Stimulated activated naive CD8-positive, alpha-beta T cell treated with anti-CD3 and anti-CD28 coated beads, Interleukin-15, Interleukin-2, amounts not matched to agents 100 ng/mL and 50 ng/mL, for 24 hours (primary cell): Measurements from ENCODE around the gene BAIAP3.
"Not testable (repeated sequence)": the region's sequence is repeated elsewhere in the genome, so short reads cannot be mapped to it uniquely, and the experiment has no call there.

Experiments used
- H3K27ac Mint-ChIP-seq: one replicate; pipeline ENCODE4 v1.8.0; 2021; ENCODE audit warnings: mild to moderate bottlenecking, mixed read lengths
- H3K27me3 Mint-ChIP-seq: one replicate; pipeline ENCODE4 v1.8.0; 2021; ENCODE audit warnings: mixed read lengths
- H3K36me3 Mint-ChIP-seq: one replicate; pipeline ENCODE4 v1.8.0; 2021; ENCODE audit warnings: low read depth, mixed read lengths
- H3K4me1 Mint-ChIP-seq: one replicate; pipeline ENCODE4 v1.8.0; 2021; ENCODE audit warnings: low read depth, mixed read lengths
- H3K4me3 Mint-ChIP-seq: one replicate; pipeline ENCODE4 v1.8.0; 2021; ENCODE audit warnings: mild to moderate bottlenecking, mixed read lengths
- H3K9me3 Mint-ChIP-seq: one replicate; pipeline ENCODE4 v1.8.0; 2021; ENCODE audit warnings: mixed read lengths

The BAIAP3 gene

GRCh38 chr16:1320097-1320496 lies 13.3 kb upstream of the BAIAP3 start:
- Mint-ChIP-seq H3K27ac (no peak overlapping the region), H3K36me3 (peaks cover 59% of the 10 kb centered on the region), H3K9me3 (no peaks in the 10 kb centered on the region), H3K4me1 (no peaks in the 10 kb centered on the region), H3K27me3 (no peaks in the 10 kb centered on the region), H3K4me3 (no peak overlapping the region)

DNA sequence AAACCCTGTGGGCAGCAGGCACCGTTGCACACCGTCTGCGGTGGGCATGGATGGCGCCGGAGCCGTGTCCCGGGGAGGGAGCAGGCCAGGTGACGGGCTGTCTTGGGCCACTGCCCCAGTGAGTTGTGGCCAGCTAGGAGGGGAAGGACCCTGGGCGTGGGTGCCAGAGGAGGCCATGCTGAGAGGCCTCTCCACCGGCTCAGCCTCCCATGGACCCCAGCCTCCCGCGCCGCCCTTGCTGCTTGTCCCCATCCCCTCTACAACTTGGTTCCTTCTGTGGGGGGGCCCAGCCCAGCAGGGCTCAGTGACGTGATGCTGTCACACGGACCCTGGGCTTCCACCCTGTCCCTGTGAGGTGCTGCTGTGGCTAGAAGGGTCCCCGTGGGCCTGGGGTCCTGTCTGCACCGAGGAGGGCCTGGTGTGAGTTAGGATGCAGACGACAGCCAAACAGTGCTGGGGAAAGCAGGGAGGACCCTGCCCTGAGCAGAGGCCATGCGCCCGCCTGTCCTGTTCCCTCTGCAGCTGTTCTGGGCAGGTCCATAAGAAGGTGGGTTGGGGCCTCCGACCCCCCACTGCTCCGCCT lies 12.7 kb upstream of the BAIAP3 start:
- Mint-ChIP-seq H3K27ac (no peak overlapping the region), H3K36me3 (peaks cover 55% of the 10 kb centered on the region), H3K4me1 (no peaks in the 10 kb centered on the region), H3K27me3 (no peaks in the 10 kb centered on the region), H3K9me3 (no peaks in the 10 kb centered on the region), H3K4me3 (no peak overlapping the region)

GRCh38 chr16:1322407-1322806 lies 11.0 kb upstream of the BAIAP3 start:
- no peaks in the 10 kb centered on the region for H3K27me3 Mint-ChIP-seq
- H3K36me3 Mint-ChIP-seq = peaks cover 44% of the 10 kb centered on the region
- H3K4me1 Mint-ChIP-seq = no peaks in the 10 kb centered on the region
- no peak overlapping the region for H3K27ac Mint-ChIP-seq
- H3K9me3 Mint-ChIP-seq = no peaks in the 10 kb centered on the region
- no peak overlapping the region for H3K4me3 Mint-ChIP-seq

- no peaks in the 10 kb centered on the region for H3K27me3 Mint-ChIP-seq
- H3K4me1 Mint-ChIP-seq = no peaks in the 10 kb centered on the region
- no peak overlapping the region for H3K4me3 Mint-ChIP-seq
- H3K9me3 Mint-ChIP-seq = no peaks in the 10 kb centered on the region
- no peak overlapping the region for H3K27ac Mint-ChIP-seq
- peaks cover 32% of the 10 kb centered on the region for H3K36me3 Mint-ChIP-seq
These were observed 9.9 kb upstream of the BAIAP3 start for GRCh38 chr16:1323296-1324239.

DNA sequence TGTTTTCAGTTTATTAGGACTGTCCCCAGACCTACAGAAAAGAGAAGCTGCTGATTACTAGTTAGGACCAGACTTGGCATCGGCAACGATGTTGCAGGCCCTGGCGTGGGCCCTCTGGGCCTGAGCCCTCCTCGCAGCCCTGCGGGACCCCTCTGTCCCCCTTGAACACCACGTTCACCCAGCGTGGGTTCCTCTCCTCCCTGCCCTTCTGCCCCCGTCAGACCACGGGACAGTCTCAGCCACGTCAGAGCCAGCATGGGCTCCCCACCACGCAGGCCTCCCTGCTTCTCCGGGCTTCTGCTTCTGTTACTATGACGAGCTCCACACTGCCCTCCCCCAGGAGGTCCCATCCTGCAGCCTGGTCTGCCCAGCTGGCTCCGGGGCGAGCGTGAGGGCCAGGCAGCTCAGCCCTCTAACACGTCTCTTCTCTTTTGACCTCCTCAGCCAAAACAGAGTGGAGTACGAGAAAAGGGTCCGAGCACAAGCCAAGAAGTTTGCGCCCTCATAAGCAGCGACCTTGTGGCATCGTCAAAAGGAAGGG lies 9.1 kb upstream of the BAIAP3 start:
- Mint-ChIP-seq H3K27ac (no peak overlapping the region), H3K27me3 (no peaks in the 10 kb centered on the region), H3K36me3 (peaks cover 24% of the 10 kb centered on the region), H3K9me3 (no peaks in the 10 kb centered on the region), H3K4me1 (no peaks in the 10 kb centered on the region), H3K4me3 (no peak overlapping the region)

DNA sequence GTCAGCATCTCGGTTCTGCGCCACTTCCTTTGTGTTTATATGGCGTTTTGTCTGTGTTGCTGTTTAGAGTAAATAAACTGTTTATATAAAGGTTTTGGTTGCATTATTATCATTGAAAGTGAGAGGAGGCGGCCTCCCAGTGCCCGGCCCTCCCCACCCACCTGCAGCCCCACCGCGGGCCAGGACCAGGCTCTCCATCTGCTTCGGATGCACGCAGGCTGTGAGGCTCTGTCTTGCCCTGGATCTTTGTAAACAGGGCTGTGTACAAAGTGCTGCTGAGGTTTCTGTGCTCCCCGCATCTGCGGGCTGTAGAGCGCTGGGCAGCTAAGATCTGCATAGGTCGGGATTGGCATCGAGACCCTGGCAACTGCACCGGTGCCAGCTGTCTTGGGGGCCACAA lies 8.2 kb upstream of the BAIAP3 start:
- no peak overlapping the region for H3K27ac Mint-ChIP-seq
- H3K4me3 Mint-ChIP-seq = no peak overlapping the region
- H3K4me1 Mint-ChIP-seq = no peaks in the 10 kb centered on the region
- no peaks in the 10 kb centered on the region for H3K9me3 Mint-ChIP-seq
- H3K36me3 Mint-ChIP-seq = peaks cover 15% of the 10 kb centered on the region
- no peaks in the 10 kb centered on the region for H3K27me3 Mint-ChIP-seq

GRCh38 chr16:1325673-1326371 lies 7.6 kb upstream of the BAIAP3 start:
- H3K27ac Mint-ChIP-seq = no peak overlapping the region
- H3K4me3 Mint-ChIP-seq = no peak overlapping the region
- peaks cover 12% of the 10 kb centered on the region for H3K36me3 Mint-ChIP-seq
- no peaks in the 10 kb centered on the region for H3K4me1 Mint-ChIP-seq
- H3K9me3 Mint-ChIP-seq = no peaks in the 10 kb centered on the region
- no peaks in the 10 kb centered on the region for H3K27me3 Mint-ChIP-seq

DNA sequence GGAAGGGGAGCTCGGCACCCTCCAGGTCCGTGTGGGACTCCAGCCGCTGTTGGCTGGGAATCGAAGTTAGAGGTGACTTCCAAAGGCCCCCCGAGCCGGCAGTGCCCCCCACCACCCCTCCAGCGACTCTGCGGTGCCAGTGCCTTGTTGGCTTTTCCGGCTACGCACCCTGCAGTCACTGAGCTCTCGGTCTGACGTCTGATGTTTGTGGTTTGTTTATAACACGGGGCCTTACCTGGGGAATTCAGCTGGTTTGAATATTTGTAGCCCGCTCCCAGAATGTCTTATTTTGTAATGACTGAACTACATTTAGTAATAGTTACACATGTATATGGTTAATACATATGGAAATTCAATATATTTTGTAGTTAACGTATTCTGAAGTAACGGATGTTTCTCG lies 7.1 kb upstream of the BAIAP3 start:
- Mint-ChIP-seq H3K4me1 (peaks cover 3% of the 10 kb centered on the region), H3K27me3 (peaks cover 2% of the 10 kb centered on the region), H3K27ac (no peak overlapping the region), H3K36me3 (peaks cover 12% of the 10 kb centered on the region), H3K9me3 (no peaks in the 10 kb centered on the region), H3K4me3 (no peak overlapping the region)

GRCh38 chr16:1326946-1327618 lies 6.4 kb upstream of the BAIAP3 start:
- peaks cover 6% of the 10 kb centered on the region for H3K27me3 Mint-ChIP-seq
- H3K36me3 Mint-ChIP-seq = peaks cover 12% of the 10 kb centered on the region
- no peaks in the 10 kb centered on the region for H3K9me3 Mint-ChIP-seq
- no peak overlapping the region for H3K4me3 Mint-ChIP-seq
- H3K27ac Mint-ChIP-seq = no peak overlapping the region
- H3K4me1 Mint-ChIP-seq = peaks cover 7% of the 10 kb centered on the region

GRCh38 chr16:1327619-1327947 lies 5.9 kb upstream of the BAIAP3 start:
- Mint-ChIP-seq H3K4me1 (peaks cover 12% of the 10 kb centered on the region), H3K9me3 (no peaks in the 10 kb centered on the region), H3K36me3 (peaks cover 12% of the 10 kb centered on the region), H3K27ac (no peak overlapping the region), H3K4me3 (no peak overlapping the region), H3K27me3 (peaks cover 11% of the 10 kb centered on the region)

DNA sequence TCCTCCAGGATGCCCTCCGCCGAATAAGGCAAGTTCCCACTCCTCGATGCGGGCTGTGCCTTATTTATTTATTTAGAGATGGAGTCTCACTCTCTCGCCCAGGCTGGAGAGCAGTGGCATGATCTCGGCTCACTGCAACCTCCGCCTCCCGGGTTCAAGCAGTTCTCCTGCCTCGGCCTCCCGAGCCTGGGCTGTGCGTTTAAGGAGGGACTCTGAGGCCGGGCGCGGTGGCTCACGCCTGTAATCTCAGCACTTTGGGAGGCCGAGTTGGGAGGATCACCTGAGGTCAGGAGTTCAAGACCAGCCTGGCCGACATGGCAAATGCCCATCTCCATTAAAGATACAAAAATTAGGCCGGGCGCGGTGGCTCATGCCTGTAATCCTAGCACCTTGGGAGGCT lies 5.3 kb upstream of the BAIAP3 start:
- Mint-ChIP-seq H3K36me3 (peaks cover 12% of the 10 kb centered on the region), H3K27me3 (peaks cover 13% of the 10 kb centered on the region), H3K4me1 (peaks cover 14% of the 10 kb centered on the region)
- not testable (repeated sequence) for H3K4me3 Mint-ChIP-seq, H3K27ac Mint-ChIP-seq, H3K9me3 Mint-ChIP-seq

- Mint-ChIP-seq H3K27me3 (peaks cover 13% of the 10 kb centered on the region), H3K4me1 (peaks cover 14% of the 10 kb centered on the region)
- H3K27ac Mint-ChIP-seq, H3K36me3 Mint-ChIP-seq, H3K9me3 Mint-ChIP-seq, H3K4me3 Mint-ChIP-seq: not testable (repeated sequence)
These were observed 4.5 kb upstream of the BAIAP3 start for GRCh38 chr16:1328961-1329360.

GRCh38 chr16:1330260-1330914 lies 3.1 kb upstream of the BAIAP3 start:
- Mint-ChIP-seq H3K4me3 (no peak overlapping the region), H3K4me1 (peaks cover 14% of the 10 kb centered on the region), H3K9me3 (no peaks in the 10 kb centered on the region), H3K27me3 (peaks cover 22% of the 10 kb centered on the region), H3K27ac (no peak overlapping the region), H3K36me3 (peaks cover 4% of the 10 kb centered on the region)

- peaks cover 14% of the 10 kb centered on the region for H3K4me1 Mint-ChIP-seq
- no peaks in the 10 kb centered on the region for H3K9me3 Mint-ChIP-seq
- H3K4me3 Mint-ChIP-seq = peak overlapping the region; percentile 7
- peaks cover 22% of the 10 kb centered on the region for H3K27me3 Mint-ChIP-seq
- H3K27ac Mint-ChIP-seq = no peak overlapping the region
- H3K36me3 Mint-ChIP-seq = peaks cover 4% of the 10 kb centered on the region
These were observed 2.3 kb upstream of the BAIAP3 start for GRCh38 chr16:1330931-1331711.
